Putamen (tissue), 1 donor: ENCODE results near the gene TRIM9.

Experiments used
- DNase-seq: peaks from one replicate; pipeline ENCODE4 v3.0.0-alpha.2; 2016; ENCODE audit warnings: low spot score

TRIM9 gene

GRCh38 chr14:51094901-51095853 is at the start of gene TRIM9:
Gene TRIM9, minus strand, starts transcription at chr14:51095105. Its CDS starts 166 bp downstream, at chr14:51094939.
- DNase-seq: peak; percentile 99

GRCh38 chr14:51140856-51141255 is 46.0 kb upstream of the TRIM9 start:
- no peak for DNase-seq

GRCh38 chr14:51140338-51140737 is 45.4 kb upstream of the TRIM9 start:
- DNase-seq: no peak

GRCh38 chr14:51139121-51139681 is 44.3 kb upstream of the TRIM9 start:
- peak; percentile 84 for DNase-seq

- no peak for DNase-seq
These were observed 43.6 kb upstream of the TRIM9 start for GRCh38 chr14:51138404-51139103.

- no peak for DNase-seq
These were observed 36.6 kb upstream of the TRIM9 start for GRCh38 chr14:51131516-51131915.

GRCh38 chr14:51129130-51129529 is 34.2 kb upstream of the TRIM9 start:
- DNase-seq: no peak

- DNase-seq: no peak
These were observed 29.1 kb upstream of the TRIM9 start for GRCh38 chr14:51124029-51124428.

- no peak for DNase-seq
These were observed 26.2 kb upstream of the TRIM9 start for GRCh38 chr14:51121096-51121495.

- no peak for DNase-seq
These were observed 24.6 kb upstream of the TRIM9 start for GRCh38 chr14:51119411-51120051.

- peak; percentile 45 for DNase-seq
These were observed 24.1 kb upstream of the TRIM9 start for GRCh38 chr14:51118993-51119392.

- no peak for DNase-seq
These were observed 22.7 kb upstream of the TRIM9 start for GRCh38 chr14:51117593-51117992.

GRCh38 chr14:51116682-51117081 is 21.8 kb upstream of the TRIM9 start:
- no peak for DNase-seq

- no peak for DNase-seq
These were observed 14.7 kb upstream of the TRIM9 start for GRCh38 chr14:51109651-51110050.

- DNase-seq: no peak
These were observed 12.9 kb upstream of the TRIM9 start for GRCh38 chr14:51107801-51108200.

GRCh38 chr14:51104467-51104866 is 9.6 kb upstream of the TRIM9 start:
- DNase-seq: no peak

- no peak for DNase-seq
These were observed 2.4 kb upstream of the TRIM9 start for GRCh38 chr14:51097287-51097686.

GRCh38 chr14:51096870-51097269 is 2.0 kb upstream of the TRIM9 start:
- DNase-seq: no peak

- peak; percentile 86 for DNase-seq
These were observed 1.2 kb upstream of the TRIM9 start for GRCh38 chr14:51095854-51096823.

- no peak for DNase-seq
These were observed 553 bp downstream of the TRIM9 start for GRCh38 chr14:51094282-51094821.
